DMS 273 (cell line): Measurements from ENCODE around the gene CACNG6.
A peak's percentile ranks its signal among the peaks of the same experiment; 100 is the strongest.
"Not testable (repeated sequence)": the region's sequence is repeated elsewhere in the genome, so short reads cannot be mapped to it uniquely, and the experiment has no call there.

Experiments used
- DNase-seq: peaks from one replicate; lab custom pipeline; 2025; ENCODE audit not compliant: unreplicated experiment; lab: John Stamatoyannopoulos, UW

Gene CACNG6

DNA sequence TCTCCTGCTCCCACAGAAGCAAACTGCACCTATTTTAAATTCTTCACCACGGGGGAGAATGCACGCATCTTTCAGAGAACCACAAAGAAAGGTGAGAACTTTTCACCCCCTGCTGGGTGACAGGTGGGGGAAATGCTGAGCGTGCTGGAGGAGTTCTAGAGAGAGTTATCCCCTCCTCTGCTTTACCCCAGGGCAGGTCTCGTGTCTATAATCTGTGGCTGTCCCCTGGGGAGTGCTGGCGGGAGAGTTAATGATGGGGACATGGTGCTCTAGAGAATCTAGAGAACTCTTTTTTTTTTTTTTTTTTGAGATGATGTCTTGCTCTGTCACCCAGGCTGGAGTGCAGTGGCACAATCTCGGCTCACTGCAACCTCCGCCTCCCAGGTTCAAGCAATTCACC lies 6.8 kb downstream of the CACNG6 start:
- no peak for DNase-seq

DNA sequence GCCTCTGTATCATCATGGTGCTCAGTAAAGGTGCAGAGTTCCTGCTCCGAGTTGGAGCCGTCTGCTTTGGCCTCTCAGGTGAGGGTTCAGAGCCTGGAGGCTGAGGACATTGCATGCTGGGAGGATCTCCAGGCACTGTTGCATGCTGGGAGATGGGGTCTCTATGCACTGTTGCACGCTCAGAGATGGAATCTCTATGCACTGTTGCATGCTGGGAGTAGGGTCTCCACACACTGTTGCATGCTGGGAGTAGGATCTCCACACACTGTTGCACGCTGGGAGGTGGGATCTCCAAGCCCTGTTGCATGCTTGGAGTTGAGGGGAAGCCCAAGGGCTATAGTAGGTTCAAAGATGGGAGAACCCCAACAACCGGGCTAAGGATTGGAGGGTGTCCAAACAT lies 8.3 kb downstream of the CACNG6 start:
- no peak for DNase-seq

DNA sequence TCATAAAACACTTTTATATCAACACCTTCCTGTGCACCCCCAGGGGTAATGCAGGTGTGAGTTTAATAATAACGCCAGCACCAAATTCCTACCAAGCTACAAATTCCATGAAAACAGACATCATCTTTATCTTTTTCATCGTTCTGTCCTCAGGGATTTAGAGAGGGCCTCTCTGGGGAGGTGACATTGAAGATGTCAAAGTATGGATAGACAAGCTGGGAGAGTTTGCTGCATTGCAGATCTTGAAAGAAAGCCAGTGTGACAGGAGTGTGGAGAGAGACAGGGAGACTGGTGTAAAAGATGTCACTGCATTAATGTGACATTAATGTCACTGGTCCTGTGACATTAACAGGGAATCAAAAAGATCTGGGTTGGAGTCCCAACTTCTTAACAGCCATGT lies 10.1 kb downstream of the CACNG6 start:
- no peak for DNase-seq

DNA sequence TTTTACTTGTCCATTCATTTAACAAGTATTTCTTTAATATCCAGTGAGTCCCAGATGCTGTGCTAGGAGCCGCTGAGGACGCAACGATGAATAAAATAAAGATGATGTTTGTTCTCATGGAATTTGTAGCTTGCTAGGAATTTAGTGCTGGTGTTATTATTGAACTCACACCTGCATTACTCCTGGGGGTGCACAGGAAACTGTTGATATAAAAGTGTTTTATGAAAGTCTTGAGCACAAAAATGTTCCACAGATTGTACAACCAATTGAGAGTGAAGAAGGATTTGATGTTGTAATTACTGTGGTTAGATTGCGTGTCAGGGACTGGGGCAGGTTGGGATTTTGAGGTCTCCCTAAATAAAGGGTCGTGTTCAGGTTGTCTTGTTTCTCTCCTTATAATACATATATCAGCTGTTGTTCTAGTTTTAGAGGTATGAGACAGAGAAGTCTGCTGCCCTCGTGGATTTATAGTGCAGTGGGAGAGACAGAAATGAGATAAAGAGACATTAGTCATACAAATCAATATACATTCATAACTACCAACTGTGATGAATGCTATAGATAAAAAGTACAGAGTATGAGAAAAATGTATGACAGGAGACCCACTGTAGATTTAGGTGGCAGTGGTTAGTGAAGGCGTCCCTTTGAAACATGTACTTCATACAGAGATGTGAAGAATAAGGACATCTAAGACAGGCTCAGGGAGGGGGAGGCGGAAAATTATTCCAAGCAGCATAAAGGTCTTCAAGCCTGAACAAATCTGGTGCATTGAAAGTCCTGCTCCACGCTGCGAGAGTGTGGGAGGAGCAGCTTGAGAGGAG lies 11.3 kb downstream of the CACNG6 start:
- no peak for DNase-seq

DNA sequence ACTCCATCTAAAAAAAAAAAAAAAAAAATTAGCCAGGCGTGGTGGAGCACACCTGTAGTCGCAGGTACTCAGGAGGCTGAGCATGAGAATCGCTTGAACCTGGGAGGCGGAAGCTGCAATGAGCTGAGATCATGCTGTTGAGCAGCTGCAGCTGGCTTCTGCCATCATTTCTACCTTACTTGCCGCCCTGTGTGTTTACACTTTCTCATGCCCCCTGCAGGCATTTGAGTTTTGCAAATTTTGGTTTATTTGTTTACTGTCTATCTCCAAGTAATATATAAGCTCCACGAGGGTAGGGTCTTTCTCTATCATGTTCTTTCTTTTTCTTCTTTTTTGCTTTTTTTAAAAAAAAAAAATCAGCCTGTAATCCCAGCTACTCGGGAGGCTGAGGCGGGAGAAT lies 18.0 kb downstream of the CACNG6 start:
- DNase-seq: no peak

DNA sequence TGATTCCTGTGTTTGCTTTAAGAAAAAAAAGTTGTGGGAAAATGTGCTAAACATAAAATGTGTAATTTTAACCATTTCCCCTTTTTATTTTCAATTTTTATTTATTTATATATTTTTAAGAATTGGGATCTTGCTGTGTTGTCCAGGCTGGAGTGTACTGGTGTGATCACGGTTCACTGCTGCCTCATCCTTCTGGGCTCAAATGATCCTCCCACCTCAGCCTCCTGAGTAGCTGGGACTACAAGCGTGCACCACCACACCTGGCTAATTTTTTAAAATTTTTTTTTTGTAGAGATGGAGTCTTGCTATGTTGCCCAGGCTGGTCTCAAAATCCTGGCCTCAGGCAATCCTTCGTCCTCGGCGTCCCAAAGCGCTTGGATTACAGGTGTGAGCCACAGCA lies 19.0 kb downstream of the CACNG6 start:
- DNase-seq: no peak

DNA sequence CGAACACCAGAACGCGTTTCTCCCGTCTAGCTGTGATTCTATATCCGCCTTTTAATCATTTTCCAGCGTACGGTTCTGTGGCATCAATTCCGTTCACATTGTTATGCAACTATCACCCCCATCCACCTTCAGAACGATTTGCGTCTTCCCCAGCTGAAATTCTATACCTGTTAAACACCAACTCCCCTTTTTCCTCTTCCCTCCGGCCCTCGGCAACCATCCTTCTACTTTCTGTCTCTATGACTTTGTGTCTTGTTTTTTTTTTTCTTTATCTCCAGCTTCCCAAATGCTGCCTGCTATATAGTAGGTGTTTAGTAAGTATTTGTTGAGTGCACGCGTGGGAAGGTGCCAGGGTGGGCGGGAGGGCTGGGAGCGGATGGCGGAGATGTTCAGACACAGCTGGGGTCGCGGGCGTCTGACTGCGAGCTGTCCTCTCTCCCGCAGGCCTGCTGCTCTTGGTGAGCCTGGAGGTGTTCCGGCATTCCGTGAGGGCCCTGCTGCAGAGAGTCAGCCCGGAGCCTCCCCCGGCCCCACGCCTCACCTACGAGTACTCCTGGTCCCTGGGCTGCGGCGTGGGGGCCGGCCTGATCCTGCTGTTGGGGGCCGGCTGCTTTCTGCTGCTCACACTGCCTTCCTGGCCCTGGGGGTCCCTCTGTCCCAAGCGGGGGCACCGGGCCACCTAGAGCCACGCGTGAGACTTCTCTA lies 20.2 kb downstream of the CACNG6 start:
- DNase-seq: no peak

DNA sequence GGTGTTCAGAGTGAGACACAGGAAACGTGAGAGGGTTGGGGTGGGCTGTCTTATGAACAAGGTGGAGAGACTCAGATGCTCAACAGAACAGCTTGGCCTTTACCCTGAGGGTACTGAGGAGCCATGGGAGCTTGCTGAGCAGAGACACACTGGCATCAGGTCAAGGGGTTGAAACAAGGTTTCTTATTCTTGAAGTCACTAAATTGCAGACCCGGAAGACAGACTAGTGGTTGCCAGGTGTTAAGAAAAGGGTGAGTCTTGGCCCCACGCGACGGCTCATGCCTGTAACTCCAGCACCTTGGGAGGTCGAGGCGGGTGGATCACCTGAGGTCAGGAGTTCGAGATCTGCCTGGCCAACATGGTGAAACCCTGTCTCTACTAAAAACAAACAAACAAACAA lies 22.4 kb downstream of the CACNG6 start:
- DNase-seq: no peak

DNA sequence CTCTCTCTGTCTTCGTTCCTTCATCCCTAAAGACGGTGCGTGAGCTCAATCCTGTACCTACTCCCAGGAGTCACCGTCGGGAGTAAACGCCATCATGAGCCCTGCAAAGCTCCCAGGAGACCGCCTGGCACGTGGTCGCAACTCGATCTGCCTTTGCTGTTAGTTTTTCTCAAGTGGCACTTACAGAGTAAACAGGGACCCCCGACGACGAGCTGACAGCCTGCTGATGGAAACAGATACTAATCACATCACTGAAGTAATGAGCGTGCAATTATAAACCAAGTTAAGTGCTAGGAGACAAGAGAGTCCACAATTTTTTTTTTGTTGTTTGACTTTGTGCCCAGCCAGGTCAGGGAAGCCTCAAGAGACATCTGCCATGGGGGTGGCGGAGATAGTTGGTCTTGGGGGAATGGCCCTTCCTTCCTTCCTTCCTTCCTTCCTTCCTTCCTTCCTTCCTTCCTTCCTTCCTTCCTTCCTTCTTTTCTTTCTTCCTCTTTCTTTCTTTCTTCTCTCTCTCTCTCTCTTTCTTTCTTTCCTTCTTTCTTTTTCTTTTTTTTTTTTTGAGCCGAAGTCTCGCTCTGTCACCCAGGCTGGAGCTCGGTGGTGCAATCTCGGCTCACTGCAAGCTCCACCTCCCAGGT lies 23.6 kb downstream of the CACNG6 start:
- DNase-seq: no peak

DNA sequence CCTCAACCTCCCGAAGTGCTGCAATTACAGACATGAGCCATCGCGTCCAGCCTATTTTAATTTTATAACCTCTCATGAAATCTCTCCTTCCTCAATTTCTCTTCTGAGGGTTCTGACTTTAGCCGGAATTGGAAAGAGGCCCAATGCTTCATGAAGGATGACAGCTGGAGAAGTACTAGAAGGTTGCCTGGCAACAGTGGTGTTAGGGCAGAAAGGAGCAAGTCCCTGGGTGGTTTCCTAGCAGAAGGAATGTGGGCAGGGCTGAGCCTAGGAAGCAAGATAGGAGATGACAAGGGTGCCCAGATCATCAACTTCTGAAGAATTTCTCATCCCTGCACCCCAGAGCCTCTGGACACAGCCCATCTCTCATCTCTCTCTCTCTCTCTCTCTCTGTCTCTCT lies 25.8 kb downstream of the CACNG6 start:
- peak; percentile 80 for DNase-seq

DNA sequence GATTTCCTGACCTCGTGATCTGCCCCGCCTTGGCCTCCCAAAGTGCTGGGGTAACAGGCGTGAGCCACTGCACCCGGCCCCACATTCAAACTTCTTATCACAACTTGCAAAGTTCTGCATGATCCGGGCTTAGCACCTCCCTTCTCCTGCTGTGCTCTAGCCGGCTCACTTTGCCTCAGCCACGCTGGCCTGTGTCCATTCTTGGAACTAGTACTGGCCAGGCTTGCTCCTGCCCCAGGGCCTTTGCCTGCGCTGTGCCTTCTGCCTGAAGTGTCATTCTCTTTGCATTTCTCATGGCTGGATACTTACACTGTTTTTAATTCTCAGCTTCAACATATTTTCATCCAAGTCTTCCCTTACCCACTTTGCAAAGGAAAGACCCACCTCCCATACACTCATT lies 29.9 kb downstream of the CACNG6 start:
- DNase-seq: no peak

DNA sequence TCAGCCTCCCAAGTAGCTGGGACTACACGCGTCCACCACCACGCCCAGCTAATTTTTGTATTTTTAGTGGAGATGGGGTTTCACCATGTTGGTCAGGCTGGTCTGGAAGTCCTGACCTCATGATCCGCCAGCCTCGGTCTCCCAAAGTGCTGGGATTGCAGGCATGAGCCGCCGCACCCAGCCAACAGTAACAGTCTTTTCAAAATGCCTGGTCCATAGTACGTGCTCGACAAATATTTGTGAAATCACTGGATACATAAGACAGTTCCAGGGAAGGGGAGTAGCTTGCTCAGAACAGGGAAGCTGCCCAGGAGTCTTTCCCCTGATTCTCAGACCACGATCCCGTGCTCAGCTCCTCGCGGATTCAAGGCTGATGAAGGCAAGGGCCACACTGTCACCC lies 30.5 kb downstream of the CACNG6 start:
- DNase-seq: no peak

DNA sequence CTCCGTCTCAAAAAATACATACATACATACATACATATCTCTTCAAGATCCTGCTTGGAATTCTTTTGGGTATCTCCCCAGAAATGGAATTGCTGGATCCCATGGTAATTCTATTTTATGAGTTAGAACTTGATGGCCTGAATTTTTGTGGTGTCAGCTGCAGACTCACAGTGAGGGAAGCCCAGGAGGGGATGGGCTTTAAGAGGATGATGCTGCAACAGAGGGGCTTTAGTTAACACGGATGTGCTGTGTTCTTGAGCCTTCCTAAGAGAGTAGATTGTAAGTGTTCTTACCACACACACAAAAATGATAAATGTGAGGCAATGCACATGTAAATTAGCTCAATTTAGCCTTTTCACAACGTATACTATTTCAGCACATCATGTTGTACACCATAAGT lies 31.8 kb downstream of the CACNG6 start:
- DNase-seq: no peak

DNA sequence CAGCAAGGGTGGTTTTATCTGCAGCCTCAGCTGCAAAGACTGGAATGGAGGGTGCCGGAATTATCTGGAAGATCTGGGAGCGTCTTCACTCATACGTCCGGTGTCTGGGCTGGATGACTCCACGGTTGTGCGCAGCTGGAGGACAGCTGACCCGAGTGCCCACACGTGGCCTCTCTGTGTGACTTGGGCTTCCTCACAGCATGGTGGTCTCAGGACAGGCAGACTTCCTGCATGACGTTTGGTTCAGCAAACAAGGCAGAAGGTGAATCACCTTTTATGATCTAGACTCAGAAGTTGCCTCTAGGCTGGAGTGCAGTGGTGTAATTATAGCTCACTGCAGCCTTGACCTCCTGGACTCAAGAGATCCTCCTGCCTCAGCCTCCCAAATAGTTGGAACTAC lies 33.2 kb downstream of the CACNG6 start:
- DNase-seq: no peak

DNA sequence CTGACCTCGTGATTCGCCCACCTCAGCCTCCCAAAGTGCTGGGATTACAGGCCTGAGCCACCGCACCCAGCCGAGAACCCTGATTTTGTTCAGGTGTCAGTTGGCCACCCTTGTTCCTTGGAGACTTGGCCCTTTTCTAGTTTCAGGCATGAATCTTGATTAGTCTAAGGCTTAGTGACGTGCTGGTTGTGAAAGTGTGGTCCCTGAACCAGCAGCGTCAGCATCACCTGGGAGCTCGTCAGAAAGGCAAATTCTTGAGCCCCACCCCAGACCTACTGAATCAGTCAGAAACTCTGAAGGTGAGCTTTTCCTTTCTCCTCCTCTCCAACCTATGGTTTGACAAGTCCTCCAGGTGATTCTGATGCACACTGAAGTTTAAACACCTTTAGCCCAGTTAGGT lies 35.2 kb downstream of the CACNG6 start:
- DNase-seq: no peak

DNA sequence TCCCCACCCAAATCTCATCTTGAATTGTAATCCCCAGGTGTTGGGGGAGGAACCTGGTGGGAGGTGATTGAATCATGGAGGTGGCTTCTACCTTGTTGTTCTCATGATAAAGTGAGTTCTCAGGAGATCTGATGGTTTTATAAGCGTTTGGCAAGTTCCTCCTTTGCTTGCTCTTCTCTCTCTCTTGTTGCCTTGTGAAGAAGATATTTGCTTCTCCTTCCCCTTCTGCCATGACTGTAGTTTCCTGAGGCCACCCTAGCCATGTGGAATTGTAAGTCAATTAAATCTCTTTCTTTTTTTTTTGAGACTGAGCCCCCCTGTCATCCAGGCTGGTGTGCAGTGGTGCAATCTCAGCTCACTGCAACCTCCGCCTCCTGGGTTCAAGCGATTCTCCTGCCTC lies 37.9 kb downstream of the CACNG6 start:
- DNase-seq: no peak

DNA sequence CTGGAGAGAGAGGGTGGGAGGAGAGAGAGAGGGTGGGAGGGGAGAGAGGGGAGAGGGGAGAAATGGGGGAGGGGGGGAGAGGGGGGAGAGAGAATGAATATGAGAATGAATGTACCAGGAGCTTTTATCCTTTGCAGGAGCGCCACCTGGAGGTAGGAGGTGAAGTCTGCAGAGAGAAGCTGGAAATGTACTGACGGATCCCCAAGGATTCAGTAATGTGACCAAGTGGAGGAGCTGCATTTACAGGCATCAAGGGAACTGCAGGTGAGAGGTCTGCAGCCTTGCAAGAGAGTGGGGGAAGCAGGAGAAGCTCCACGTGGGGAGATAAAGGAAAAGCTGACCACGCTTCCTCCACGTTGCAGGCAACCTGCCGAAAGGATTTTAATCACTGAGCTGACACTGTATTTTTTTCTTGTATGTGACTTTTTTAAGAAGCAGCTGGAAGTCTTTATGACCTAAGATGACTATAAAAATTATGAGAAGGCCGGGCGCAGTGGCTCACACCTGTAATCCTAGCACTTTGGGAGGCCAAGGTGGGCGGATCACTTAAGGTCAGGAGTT lies 38.6 kb downstream of the CACNG6 start:
- peak; percentile 78 for DNase-seq

DNA sequence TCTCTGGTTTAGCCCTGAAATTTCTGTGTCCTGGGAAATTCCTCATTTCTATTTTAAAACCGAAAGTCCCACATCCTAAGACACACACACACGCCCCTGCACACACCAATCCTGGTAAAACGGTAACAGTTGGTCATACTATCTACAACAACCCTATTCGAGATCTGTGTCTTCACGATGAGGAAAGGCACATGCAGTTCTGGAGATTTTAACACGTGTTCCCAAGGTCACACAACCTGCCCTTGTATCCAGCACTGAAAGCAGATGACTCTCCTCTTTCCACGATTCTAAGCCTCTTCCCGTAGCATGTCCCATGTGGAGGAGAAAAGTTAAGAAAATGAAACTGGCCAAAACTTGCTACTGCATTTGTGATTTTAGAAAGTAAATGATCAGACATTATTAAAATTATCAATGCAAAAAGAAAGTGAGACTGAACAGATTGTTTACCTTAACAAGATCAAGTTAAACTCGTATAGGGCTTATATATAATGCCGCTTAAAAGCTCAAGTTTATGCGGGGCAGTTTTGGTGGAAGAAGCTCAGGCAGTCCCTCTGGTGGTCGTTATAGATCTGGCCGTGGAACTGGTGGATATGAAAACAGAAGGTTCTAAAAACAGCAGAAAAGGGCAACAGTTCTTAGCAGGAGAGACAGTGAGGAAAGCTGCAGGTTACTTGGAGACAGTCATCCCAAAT lies 39.6 kb downstream of the CACNG6 start:
- peak; percentile 21 for DNase-seq

DNA sequence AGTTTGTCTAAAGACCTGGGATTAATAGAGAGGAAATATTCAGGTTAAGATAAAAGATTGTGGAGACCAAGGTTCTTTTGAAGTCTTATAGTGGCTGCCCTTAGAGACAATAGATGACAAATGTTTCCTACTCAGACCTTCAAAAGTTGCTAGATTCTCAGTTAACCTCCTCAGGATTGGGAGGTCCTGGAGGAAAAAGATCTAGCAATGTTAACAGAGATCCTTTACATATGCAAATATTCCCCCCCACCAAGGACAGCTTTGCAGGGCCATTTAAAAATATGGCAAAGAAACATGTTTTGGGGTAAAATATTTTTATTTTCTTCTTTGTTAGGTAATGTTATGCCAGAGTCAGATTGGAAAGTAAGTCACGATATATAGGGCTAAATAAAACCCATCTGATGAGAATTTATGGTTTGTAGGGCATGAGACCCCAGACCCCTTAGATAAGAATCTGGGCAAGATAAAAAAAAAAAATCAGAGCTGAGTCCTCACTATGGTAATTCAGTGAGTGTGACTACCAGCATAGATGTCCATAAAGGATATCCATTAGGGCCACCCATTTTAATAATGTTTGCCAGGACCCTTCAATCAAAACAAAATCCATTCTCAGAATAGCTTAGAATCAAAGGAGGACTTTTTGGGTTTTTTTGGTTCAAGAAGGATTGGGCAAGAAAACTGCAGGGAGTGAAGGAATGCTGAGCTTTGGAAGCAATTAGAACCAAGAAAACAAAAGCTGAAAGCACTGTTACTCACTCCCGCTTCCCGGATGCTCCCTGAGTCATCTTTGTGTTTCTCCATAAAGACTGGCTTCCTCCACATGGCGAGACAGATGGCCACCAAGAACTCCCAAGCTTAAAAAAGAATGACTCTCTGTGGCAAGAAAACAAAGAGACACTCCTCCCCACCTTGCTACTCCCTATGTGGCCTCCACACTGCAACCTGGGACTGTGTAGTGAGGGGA lies 44.1 kb downstream of the CACNG6 start:
- peak; percentile 44 for DNase-seq

DNA sequence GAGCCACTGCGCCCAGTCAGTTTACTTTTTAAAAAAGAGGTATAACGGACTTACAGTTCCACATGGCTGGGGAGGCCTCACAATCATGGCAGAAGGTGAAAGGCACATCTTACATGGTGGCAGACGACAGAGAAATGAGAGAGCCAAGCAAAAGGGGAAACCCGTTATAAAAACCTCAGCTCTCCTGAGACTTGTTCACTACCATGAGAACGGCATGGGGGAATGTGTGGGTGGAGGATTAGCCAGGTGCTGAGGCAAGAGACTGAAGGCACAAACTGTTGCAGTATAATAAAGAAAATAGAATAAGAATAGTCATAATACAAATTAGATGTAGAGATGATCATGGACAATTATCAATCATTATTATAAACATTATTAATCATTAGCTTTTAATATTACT lies 45.1 kb downstream of the CACNG6 start:
- not testable (repeated sequence) for DNase-seq
